ENCODE data around the gene PRRC2A.

The PRRC2A gene

GRCh38 chr6:31669676-31670075, 49.2 kb downstream of the PRRC2A start, which contains the start of gene LY6G5B:
TSS of gene LY6G5B (plus strand) at chr6:31669976. CDS start at chr6:31670951, 975 bp downstream.
- no peak for DNase-seq

- DNase-seq: no peak
Measured at GRCh38 chr6:31676322-31676903, 55.9 kb downstream of the PRRC2A start.

- DNase-seq: no peak
Measured at GRCh38 chr6:31676904-31677303, 56.4 kb downstream of the PRRC2A start.

GRCh38 chr6:31677955-31678354, 57.4 kb downstream of the PRRC2A start:
- DNase-seq: no peak

- peak; percentile 88 for DNase-seq
Measured at GRCh38 chr6:31680226-31681134, 60.0 kb downstream of the PRRC2A start, which contains the start of gene LY6G5C. TSS of gene LY6G5C (minus strand) at chr6:31681067. CDS start at chr6:31680373, 694 bp downstream.

GRCh38 chr6:31681135-31681671, 60.7 kb downstream of the PRRC2A start:
- DNase-seq: no peak

- no peak for DNase-seq
Measured at GRCh38 chr6:31683591-31683990, 63.1 kb downstream of the PRRC2A start.

- DNase-seq: no peak
Measured at GRCh38 chr6:31686483-31686882, 66.0 kb downstream of the PRRC2A start.

GRCh38 chr6:31687321-31687720, 66.8 kb downstream of the PRRC2A start:
- no peak for DNase-seq
